DOHH2 (cell line): Measurements from ENCODE around the gene PTPRN2.

Experiments
- EZH2phosphoT487 ChIP-seq: fragments of 200-600 bp; sonication (generic); IDR thresholded peaks from 2 replicates; pipeline ENCODE4 v1.6.1; 2017; ENCODE audit warnings: borderline replicate concordance, mild to moderate bottlenecking, antibody characterized with exemption, low read length, moderate library complexity, mixed read lengths
- TF ChIP-seq, protein P1 (sequence below): fragments of 200-600 bp; sonication (generic); IDR thresholded peaks from one replicate; pipeline ENCODE4 v1.5.1; 2014; ENCODE audit warnings: antibody characterized with exemption, mild to moderate bottlenecking, low read depth, low read length; ENCODE audit not compliant: poor library complexity, severe bottlenecking

DNA sequence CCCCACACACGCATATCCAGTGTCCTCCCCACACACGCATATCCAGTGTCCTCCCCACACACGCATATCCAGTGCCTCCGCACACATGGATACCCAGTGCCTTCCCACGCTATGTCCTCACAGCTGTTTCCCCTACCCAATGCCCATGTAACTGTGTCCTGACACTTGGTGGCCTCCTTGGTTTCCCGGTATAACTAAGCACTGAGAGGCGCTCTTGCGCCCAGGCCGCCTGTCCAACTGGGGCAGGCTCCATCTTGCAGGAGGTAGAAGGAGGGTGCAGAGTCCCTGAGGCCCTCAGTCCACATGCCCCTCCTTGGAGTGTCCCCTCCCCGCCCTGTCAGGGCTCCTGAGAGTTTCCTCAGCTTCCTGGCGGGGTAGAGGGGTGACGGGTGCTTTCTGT is 715.2 kb downstream of the PTPRN2 start:
- no peak for TF ChIP-seq EZH2phosphoT487
- TF ChIP-seq, protein P1, sequence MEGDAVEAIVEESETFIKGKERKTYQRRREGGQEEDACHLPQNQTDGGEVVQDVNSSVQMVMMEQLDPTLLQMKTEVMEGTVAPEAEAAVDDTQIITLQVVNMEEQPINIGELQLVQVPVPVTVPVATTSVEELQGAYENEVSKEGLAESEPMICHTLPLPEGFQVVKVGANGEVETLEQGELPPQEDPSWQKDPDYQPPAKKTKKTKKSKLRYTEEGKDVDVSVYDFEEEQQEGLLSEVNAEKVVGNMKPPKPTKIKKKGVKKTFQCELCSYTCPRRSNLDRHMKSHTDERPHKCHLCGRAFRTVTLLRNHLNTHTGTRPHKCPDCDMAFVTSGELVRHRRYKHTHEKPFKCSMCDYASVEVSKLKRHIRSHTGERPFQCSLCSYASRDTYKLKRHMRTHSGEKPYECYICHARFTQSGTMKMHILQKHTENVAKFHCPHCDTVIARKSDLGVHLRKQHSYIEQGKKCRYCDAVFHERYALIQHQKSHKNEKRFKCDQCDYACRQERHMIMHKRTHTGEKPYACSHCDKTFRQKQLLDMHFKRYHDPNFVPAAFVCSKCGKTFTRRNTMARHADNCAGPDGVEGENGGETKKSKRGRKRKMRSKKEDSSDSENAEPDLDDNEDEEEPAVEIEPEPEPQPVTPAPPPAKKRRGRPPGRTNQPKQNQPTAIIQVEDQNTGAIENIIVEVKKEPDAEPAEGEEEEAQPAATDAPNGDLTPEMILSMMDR, result no peak
